ENCODE data around the gene RMND5A.
"Not testable (repeated sequence)": the region's sequence is repeated elsewhere in the genome, so short reads cannot be mapped to it uniquely, and the experiment has no call there.

The RMND5A gene

DNA sequence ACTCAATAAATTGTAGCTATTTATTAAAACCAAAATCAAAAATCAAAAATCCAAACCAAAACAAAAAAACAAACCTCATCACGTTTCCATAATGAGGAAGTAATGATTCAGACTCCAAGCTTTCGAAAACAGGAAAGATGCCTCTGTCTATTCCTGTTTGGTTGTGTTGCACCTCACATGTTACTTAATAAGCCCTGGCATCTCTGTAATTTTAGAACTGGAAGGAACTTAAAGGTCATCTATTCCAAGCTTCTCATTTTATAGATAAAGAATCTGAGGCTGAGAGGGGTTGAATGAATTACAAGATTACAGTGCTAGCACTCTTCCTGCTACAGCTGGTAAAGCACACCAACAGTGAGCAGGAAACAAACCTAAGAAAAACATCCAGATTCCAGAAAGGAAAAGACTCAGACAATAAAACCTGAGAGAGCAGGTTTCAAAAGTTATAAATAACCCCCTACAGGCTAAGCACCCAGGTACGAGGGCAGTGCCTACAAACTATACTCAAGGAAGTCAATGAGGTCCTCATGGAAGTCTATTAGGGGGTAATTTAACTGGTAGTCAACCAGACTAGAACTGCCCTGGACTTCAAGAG is 5.4 kb upstream of the RMND5A start:
- not testable (repeated sequence) for DNase-seq (ENCODE audit: low read depth)

DNA sequence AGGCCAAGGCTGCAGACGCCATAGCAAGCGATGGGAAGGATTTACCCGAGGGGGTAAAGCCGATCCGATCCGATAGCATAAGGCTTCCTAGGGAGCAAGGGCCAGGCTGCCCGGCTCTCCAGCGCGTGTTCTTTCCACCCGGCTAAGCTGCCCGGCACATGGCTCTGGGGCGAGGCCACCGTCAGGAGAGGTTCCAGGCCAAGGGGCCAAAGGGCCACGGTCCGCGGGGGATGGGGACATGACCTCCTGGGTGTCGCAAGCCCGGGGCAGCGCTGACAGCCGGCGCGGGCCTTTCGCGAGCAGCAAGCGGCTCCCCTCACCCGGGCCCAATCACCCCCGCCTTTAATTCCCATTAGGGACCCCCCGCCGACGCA is 841 bp upstream of the RMND5A start:
- not testable (repeated sequence) for DNase-seq (ENCODE audit: low read depth)

GRCh38 chr2:86720540-86721320 is 639 bp downstream of the RMND5A start:
- DNase-seq (ENCODE audit: low read depth): peak; percentile 37

DNA sequence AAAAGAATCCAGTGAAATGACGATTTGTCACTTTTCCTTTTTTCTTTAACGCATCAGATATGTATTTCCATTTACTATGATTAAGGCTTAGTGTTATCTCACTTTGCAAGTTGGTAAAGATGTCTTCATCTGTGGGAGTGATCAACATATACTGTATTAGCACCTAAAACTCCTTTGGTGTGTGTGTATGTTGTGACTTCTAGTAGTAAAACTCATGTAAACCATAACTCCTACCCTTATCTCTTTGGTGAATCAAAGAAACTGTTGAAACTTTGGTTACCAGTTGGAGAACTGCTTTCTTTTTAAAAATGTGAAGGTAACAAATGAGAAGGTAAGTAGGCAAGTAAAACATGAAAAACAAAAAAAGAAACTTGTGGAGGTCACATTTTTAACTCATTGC is 5.6 kb downstream of the RMND5A start:
- DNase-seq (ENCODE audit: low read depth): not testable (repeated sequence)

- DNase-seq (ENCODE audit: low read depth): not testable (repeated sequence)
These were observed 12.0 kb downstream of the RMND5A start for GRCh38 chr2:86732040-86732525.

- DNase-seq (ENCODE audit: low read depth): not testable (repeated sequence)
These were observed 12.7 kb downstream of the RMND5A start for GRCh38 chr2:86732837-86733236.

DNA sequence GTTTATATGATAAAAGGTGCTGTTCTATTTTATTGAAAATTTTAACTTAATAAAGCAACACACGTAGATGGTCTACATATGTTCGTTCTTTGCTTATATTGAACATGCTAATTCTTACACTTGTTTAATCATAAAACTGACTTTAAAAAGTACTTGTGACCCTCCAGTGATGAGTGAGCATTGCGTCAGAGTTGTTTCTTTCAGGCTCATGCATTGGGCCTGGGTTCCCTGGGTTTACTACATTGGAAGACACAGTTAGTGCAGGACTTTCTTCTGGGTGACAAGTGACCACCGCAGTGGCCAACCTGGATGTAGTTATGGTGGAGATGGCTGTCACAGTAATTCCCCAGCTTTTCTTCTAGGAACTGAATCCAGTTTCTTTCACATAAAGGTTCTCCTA is 13.4 kb downstream of the RMND5A start:
- DNase-seq (ENCODE audit: low read depth): not testable (repeated sequence)

DNA sequence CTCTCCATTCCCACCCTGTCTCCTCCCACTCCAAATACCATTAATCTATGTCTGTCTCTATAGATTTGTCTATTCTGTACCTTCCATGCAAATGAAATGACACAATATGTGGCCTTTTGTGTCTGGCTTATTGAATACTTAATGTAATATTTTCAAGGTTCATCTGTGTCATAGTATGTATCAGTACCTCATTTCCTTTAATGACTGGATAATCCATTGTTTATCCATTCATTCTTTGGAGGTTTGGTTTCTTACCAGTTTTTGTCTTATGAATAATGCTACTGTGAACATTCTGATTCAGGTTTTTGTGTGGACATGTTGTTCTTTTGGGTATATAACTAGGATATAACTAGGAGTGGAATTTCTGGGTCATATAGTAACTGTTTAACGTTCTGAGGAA is 14.8 kb downstream of the RMND5A start:
- not testable (repeated sequence) for DNase-seq (ENCODE audit: low read depth)

DNA sequence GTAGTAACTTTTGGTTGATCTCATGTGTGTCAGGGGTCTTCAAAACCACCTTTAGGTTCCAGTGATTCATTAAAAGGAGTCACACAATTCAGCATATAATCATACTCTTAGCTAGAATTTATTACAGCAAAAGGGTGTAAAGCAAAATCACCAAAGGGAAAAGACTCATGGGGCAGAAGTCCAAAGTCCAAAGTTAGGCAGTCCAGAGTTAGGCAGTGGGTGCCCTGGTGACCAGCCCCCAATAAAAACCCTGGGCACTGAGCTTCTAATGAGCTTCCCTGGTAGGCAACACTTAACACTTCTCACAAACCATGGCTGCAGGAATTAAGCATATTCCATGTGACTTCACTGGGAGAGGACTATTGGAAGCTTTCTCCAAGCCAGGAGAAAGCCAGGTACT is 19.4 kb downstream of the RMND5A start:
- not testable (repeated sequence) for DNase-seq (ENCODE audit: low read depth)

DNA sequence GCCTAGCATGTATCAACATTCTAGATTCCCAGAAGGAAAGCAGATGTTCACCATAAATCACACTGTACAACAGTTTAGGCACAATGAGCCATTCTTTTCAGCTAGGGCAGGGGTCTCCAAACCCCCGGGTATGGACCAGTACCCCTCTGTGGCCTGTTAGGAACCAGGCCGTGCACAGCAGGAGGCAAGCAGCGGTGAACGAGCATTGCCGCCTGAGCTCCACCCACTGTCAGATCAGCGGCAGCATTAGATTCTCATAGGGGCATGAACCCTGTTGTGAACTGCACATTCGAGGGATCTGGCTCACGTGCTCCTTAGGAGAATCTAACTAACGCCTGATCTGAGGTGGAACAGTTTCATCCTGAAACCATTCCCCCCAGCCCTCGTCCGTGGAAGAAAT is 19.8 kb downstream of the RMND5A start:
- not testable (repeated sequence) for DNase-seq (ENCODE audit: low read depth)

GRCh38 chr2:86741889-86742498 is 21.9 kb downstream of the RMND5A start:
- DNase-seq (ENCODE audit: low read depth): not testable (repeated sequence)

GRCh38 chr2:86744152-86744551 is 24.1 kb downstream of the RMND5A start:
- no peak for DNase-seq (ENCODE audit: low read depth)

GRCh38 chr2:86746939-86747338 is 26.8 kb downstream of the RMND5A start:
- DNase-seq (ENCODE audit: low read depth): no peak

- DNase-seq (ENCODE audit: low read depth): no peak
These were observed 27.9 kb downstream of the RMND5A start for GRCh38 chr2:86747711-86748639.

GRCh38 chr2:86750240-86750839 is 30.2 kb downstream of the RMND5A start:
- no peak for DNase-seq (ENCODE audit: low read depth)

DNA sequence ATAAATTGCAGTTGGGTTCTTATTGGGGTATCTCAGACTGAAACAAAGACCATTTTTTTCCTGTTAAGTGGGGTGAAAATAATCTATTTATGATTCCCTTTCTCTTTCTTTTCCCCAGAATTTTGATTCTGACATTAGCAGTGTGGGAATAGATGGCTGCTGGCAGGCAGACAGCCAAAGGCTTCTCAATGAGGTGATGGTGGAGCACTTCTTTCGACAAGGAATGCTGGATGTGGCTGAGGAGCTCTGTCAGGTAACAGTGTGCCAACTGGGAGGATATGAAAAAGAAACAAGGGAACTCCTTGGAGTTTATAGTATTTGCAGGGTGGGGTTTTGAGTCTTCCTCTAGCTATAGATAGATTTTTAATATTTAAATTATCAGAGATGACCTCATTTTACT is 31.7 kb downstream of the RMND5A start:
- no peak for DNase-seq (ENCODE audit: low read depth)

GRCh38 chr2:86752934-86753333 is 32.8 kb downstream of the RMND5A start:
- DNase-seq (ENCODE audit: low read depth): no peak

- DNase-seq (ENCODE audit: low read depth): no peak
These were observed 33.5 kb downstream of the RMND5A start for GRCh38 chr2:86753606-86754005.

DNA sequence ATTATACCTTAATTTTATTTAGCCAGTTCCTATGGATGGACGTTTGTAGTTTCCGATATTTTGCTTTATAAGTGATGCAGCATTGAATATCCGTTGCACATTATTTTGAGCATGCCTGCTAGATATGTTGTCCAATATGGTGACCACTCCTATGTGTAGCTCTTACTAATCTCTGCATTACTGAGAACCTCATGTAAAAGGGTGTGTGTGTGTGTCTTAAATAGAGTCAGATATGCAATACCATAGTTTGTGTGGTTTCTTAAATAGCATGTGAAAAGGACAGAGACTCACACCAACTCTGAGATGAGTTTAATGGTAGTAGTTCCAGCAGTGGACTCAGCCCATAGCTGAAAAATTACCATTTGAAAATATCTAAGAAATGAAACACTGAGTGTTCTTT is 38.3 kb downstream of the RMND5A start:
- DNase-seq (ENCODE audit: low read depth): no peak

GRCh38 chr2:86760371-86760770 is 40.3 kb downstream of the RMND5A start:
- no peak for DNase-seq (ENCODE audit: low read depth)

GRCh38 chr2:86764661-86765309 is 44.7 kb downstream of the RMND5A start:
- no peak for DNase-seq (ENCODE audit: low read depth)
